Measurements from ENCODE around the gene SEPHS2. TPM values are rescaled to one million over a fixed set of nuclear protein-coding genes. Genes with fewer than 3 reads are reported as not detected.
"Not testable (repeated sequence)": the region's sequence is repeated elsewhere in the genome, so short reads cannot be mapped to it uniquely, and the experiment has no call there.

SEPHS2 gene
- total and polyA plus RNA-seq, 2 donors = 7.1 to 45.8 TPM

GRCh38 chr16:30477773-30478172 is 32.1 kb upstream of the SEPHS2 start:
- H3K4me1 ChIP-seq (ENCODE audit: insufficient read depth); DNase-seq (ENCODE audit: extremely low spot score); H3K4me3 ChIP-seq (ENCODE audit: low read depth, low read length); H3K36me3 ChIP-seq (ENCODE audit: insufficient read depth); H3K27ac ChIP-seq (ENCODE audit: low read depth): not testable (repeated sequence)
- WGBS = 79% methylated on average over 3 of the region's 3 CpGs

- H3K4me3 ChIP-seq (ENCODE audit: low read depth, low read length) = no peak overlapping the region
- H3K36me3 ChIP-seq (ENCODE audit: insufficient read depth) = no peaks in the 10 kb centered on the region
- 50% methylated on average over 3 of the region's 3 CpGs for WGBS
- no peak overlapping the region for H3K27ac ChIP-seq (ENCODE audit: low read depth)
- H3K4me1 ChIP-seq (ENCODE audit: insufficient read depth) = no peaks in the 10 kb centered on the region
- DNase-seq (ENCODE audit: extremely low spot score) = no peak
These were observed 31.3 kb upstream of the SEPHS2 start for GRCh38 chr16:30476991-30477390.

GRCh38 chr16:30474684-30475083 is 29.0 kb upstream of the SEPHS2 start:
- 79% methylated on average over 7 of the region's 7 CpGs for WGBS
- Histone ChIP-seq H3K27ac (ENCODE audit: low read depth) (no peak overlapping the region), H3K4me1 (ENCODE audit: insufficient read depth) (no peaks in the 10 kb centered on the region), H3K4me3 (ENCODE audit: low read depth, low read length) (no peak overlapping the region), H3K36me3 (ENCODE audit: insufficient read depth) (no peaks in the 10 kb centered on the region)
- DNase-seq (ENCODE audit: extremely low spot score) = no peak

GRCh38 chr16:30474074-30474452 is 28.4 kb upstream of the SEPHS2 start:
- peak overlapping the region; percentile 16 for H3K4me3 ChIP-seq (ENCODE audit: low read depth, low read length)
- 20% methylated on average over 35 of the region's 35 CpGs for WGBS
- H3K4me1 ChIP-seq (ENCODE audit: insufficient read depth) = no peaks in the 10 kb centered on the region
- H3K27ac ChIP-seq (ENCODE audit: low read depth) = no peak overlapping the region
- no peak for DNase-seq (ENCODE audit: extremely low spot score)
- no peaks in the 10 kb centered on the region for H3K36me3 ChIP-seq (ENCODE audit: insufficient read depth)

GRCh38 chr16:30473231-30474073 is 27.8 kb upstream of the SEPHS2 start:
- DNase-seq (ENCODE audit: extremely low spot score) = no peak
- H3K4me3 ChIP-seq (ENCODE audit: low read depth, low read length) = peak overlapping the region; percentile 16
- no peaks in the 10 kb centered on the region for H3K4me1 ChIP-seq (ENCODE audit: insufficient read depth)
- 58% methylated on average over 19 of the region's 19 CpGs for WGBS
- no peaks in the 10 kb centered on the region for H3K36me3 ChIP-seq (ENCODE audit: insufficient read depth)
- no peak overlapping the region for H3K27ac ChIP-seq (ENCODE audit: low read depth)

- H3K4me3 ChIP-seq (ENCODE audit: low read depth, low read length) = peak within 1 kb of the TSS; percentile 16
- no peak for DNase-seq (ENCODE audit: extremely low spot score)
These were observed 26.8 kb upstream of the SEPHS2 start, which contains the start of gene ITGAL for GRCh38 chr16:30472328-30472942. Gene ITGAL, plus strand, starts transcription at chr16:30472742. Its CDS starts 96 bp downstream, at chr16:30472838.

GRCh38 chr16:30470632-30470995 is 24.9 kb upstream of the SEPHS2 start:
- Histone ChIP-seq H3K36me3 (ENCODE audit: insufficient read depth) (no peaks in the 10 kb centered on the region), H3K4me3 (ENCODE audit: low read depth, low read length) (no peak overlapping the region), H3K27ac (ENCODE audit: low read depth) (no peak overlapping the region), H3K4me1 (ENCODE audit: insufficient read depth) (no peaks in the 10 kb centered on the region)
- WGBS = 85% methylated on average over 8 of the region's 8 CpGs
- no peak for DNase-seq (ENCODE audit: extremely low spot score)

More at GRCh38 chr16:30472328-30472942, 26.8 kb upstream of the SEPHS2 start, which contains the start of gene ITGAL:
- 61% methylated on average over 8 of the region's 8 CpGs for WGBS
- no peaks in the 10 kb centered on the region for H3K36me3 ChIP-seq (ENCODE audit: insufficient read depth)
- H3K27ac ChIP-seq (ENCODE audit: low read depth) = no peak within 1 kb of the TSS
- H3K4me1 ChIP-seq (ENCODE audit: insufficient read depth) = no peaks in the 10 kb centered on the region

GRCh38 chr16:30470170-30470512 is 24.5 kb upstream of the SEPHS2 start:
- 78% methylated on average over 3 of the region's 3 CpGs for WGBS
- Histone ChIP-seq H3K4me3 (ENCODE audit: low read depth, low read length) (no peak overlapping the region), H3K36me3 (ENCODE audit: insufficient read depth) (no peaks in the 10 kb centered on the region), H3K27ac (ENCODE audit: low read depth) (no peak overlapping the region), H3K4me1 (ENCODE audit: insufficient read depth) (no peaks in the 10 kb centered on the region)
- no peak for DNase-seq (ENCODE audit: extremely low spot score)

GRCh38 chr16:30464078-30464477 is 18.4 kb upstream of the SEPHS2 start:
- Histone ChIP-seq H3K27ac (ENCODE audit: low read depth) (no peak overlapping the region), H3K36me3 (ENCODE audit: insufficient read depth) (no peaks in the 10 kb centered on the region), H3K4me3 (ENCODE audit: low read depth, low read length) (no peak overlapping the region), H3K4me1 (ENCODE audit: insufficient read depth) (no peaks in the 10 kb centered on the region)
- DNase-seq (ENCODE audit: extremely low spot score) = no peak
- 89% methylated on average over 7 of the region's 7 CpGs for WGBS

GRCh38 chr16:30461426-30461825 is 15.8 kb upstream of the SEPHS2 start:
- not testable (repeated sequence) for H3K4me1 ChIP-seq (ENCODE audit: insufficient read depth); DNase-seq (ENCODE audit: extremely low spot score); H3K27ac ChIP-seq (ENCODE audit: low read depth); H3K36me3 ChIP-seq (ENCODE audit: insufficient read depth); H3K4me3 ChIP-seq (ENCODE audit: low read depth, low read length)
- 87% methylated on average over 5 of the region's 5 CpGs for WGBS

- WGBS = 80% methylated on average over 11 of the region's 11 CpGs
- H3K27ac ChIP-seq (ENCODE audit: low read depth) = no peak overlapping the region
- no peaks in the 10 kb centered on the region for H3K36me3 ChIP-seq (ENCODE audit: insufficient read depth)
- H3K4me3 ChIP-seq (ENCODE audit: low read depth, low read length) = no peak overlapping the region
- H3K4me1 ChIP-seq (ENCODE audit: insufficient read depth) = no peaks in the 10 kb centered on the region
- no peak for DNase-seq (ENCODE audit: extremely low spot score)
These were observed 13.8 kb upstream of the SEPHS2 start for GRCh38 chr16:30459456-30459855.

GRCh38 chr16:30458561-30459394 is 13.1 kb upstream of the SEPHS2 start:
- no peak overlapping the region for H3K4me3 ChIP-seq (ENCODE audit: low read depth, low read length)
- H3K27ac ChIP-seq (ENCODE audit: low read depth) = no peak overlapping the region
- no peak for DNase-seq (ENCODE audit: extremely low spot score)
- 79% methylated on average over 22 of the region's 22 CpGs for whole genome bisulfite sequencing
- no peaks in the 10 kb centered on the region for H3K4me1 ChIP-seq (ENCODE audit: insufficient read depth)
- H3K36me3 ChIP-seq (ENCODE audit: insufficient read depth) = no peaks in the 10 kb centered on the region

- H3K27ac ChIP-seq (ENCODE audit: low read depth) = no peak overlapping the region
- WGBS = 89% methylated on average over 16 of the region's 16 CpGs
- DNase-seq (ENCODE audit: extremely low spot score) = no peak
- H3K36me3 ChIP-seq (ENCODE audit: insufficient read depth) = no peaks in the 10 kb centered on the region
- H3K4me1 ChIP-seq (ENCODE audit: insufficient read depth) = no peaks in the 10 kb centered on the region
- H3K4me3 ChIP-seq (ENCODE audit: low read depth, low read length) = no peak overlapping the region
These were observed 12.3 kb upstream of the SEPHS2 start for GRCh38 chr16:30457743-30458560.

Data from urinary bladder (tissue), 4 donors.